Astrocyte (in vitro differentiated cells and primary cell): ENCODE data around the gene REEP1. TPM values are rescaled to one million over a fixed set of nuclear protein-coding genes. Genes with fewer than 3 reads are reported as not detected.

Experiments
- DNase-seq: peaks from one replicate; pipeline ENCODE4 v3.0.0-alpha.2; 2010; ENCODE audit warnings: low read depth
- FAIRE-seq: peaks from 2 replicates; lab custom pipeline; 2011; peaks lifted over from hg19 to GRCh38; lab: Jason Lieb, UNC
- H2AFZ ChIP-seq: 2 replicates; pipeline ENCODE4 v1.6.0; 2012; ENCODE audit warnings: low read depth, low read length, inconsistent platforms
- H3K27ac ChIP-seq: 2 replicates; pipeline ENCODE4 v1.5.1; 2011; ENCODE audit warnings: low read depth, low read length, inconsistent platforms
- H3K27me3 ChIP-seq: 2 replicates; pipeline ENCODE4 v1.6.0; 2011; ENCODE audit warnings: low read length, inconsistent platforms; ENCODE audit not compliant: insufficient read depth
- H3K36me3 ChIP-seq: 2 replicates; pipeline ENCODE4 v1.5.1; 2011; ENCODE audit warnings: low read length, inconsistent platforms; ENCODE audit not compliant: insufficient read depth
- H3K4me1 ChIP-seq: 2 replicates; pipeline ENCODE4 v1.5.1; 2011; ENCODE audit warnings: low read length, inconsistent platforms; ENCODE audit not compliant: insufficient read depth
- H3K4me2 ChIP-seq: 2 replicates; pipeline ENCODE4 v1.6.0; 2012; ENCODE audit warnings: low read length, inconsistent platforms
- H3K4me3 ChIP-seq: 2 replicates; pipeline ENCODE4 v1.5.1; 2011; ENCODE audit warnings: low read depth, mild to moderate bottlenecking, low read length, inconsistent platforms; ENCODE audit not compliant: insufficient read depth
- H3K79me2 ChIP-seq: 2 replicates; pipeline ENCODE4 v1.6.0; 2012; ENCODE audit warnings: mild to moderate bottlenecking, low read length, inconsistent platforms; ENCODE audit not compliant: insufficient read depth
- H3K9ac ChIP-seq: 2 replicates; pipeline ENCODE4 v1.6.0; 2012; ENCODE audit warnings: mild to moderate bottlenecking, low read length, inconsistent platforms
- H3K9me3 ChIP-seq: 2 replicates; pipeline ENCODE4 v1.5.1; 2012; ENCODE audit warnings: low read depth, mild to moderate bottlenecking, low read length, inconsistent platforms; ENCODE audit not compliant: insufficient read depth
- H4K20me1 ChIP-seq: 2 replicates; pipeline ENCODE4 v1.6.0; 2012; ENCODE audit warnings: low read length, inconsistent platforms; ENCODE audit not compliant: insufficient read depth
- H3K27ac Mint-ChIP-seq: one replicate; pipeline ENCODE4 v1.8.0; 2021; ENCODE audit warnings: mild to moderate bottlenecking, mixed read lengths; ENCODE audit not compliant: unreplicated experiment
- H3K27me3 Mint-ChIP-seq: one replicate; pipeline ENCODE4 v1.8.0; 2021; ENCODE audit warnings: low read depth, mixed read lengths; ENCODE audit not compliant: unreplicated experiment
- H3K36me3 Mint-ChIP-seq: one replicate; pipeline ENCODE4 v1.8.0; 2021; ENCODE audit warnings: low read depth, mixed read lengths; ENCODE audit not compliant: unreplicated experiment
- H3K4me1 Mint-ChIP-seq: one replicate; pipeline ENCODE4 v1.8.0; 2021; ENCODE audit warnings: low read depth, mixed read lengths; ENCODE audit not compliant: unreplicated experiment
- H3K4me3 Mint-ChIP-seq: one replicate; pipeline ENCODE4 v1.8.0; 2021; ENCODE audit warnings: mild to moderate bottlenecking, moderate library complexity, mixed read lengths; ENCODE audit not compliant: unreplicated experiment
- H3K9me3 Mint-ChIP-seq: one replicate; pipeline ENCODE4 v1.8.0; 2021; ENCODE audit warnings: mild to moderate bottlenecking, mixed read lengths; ENCODE audit not compliant: unreplicated experiment
- EZH2 ChIP-seq: IDR thresholded peaks from 2 replicates; pipeline ENCODE4 v1.6.1; 2012; ENCODE audit warnings: mild to moderate bottlenecking, low read length, inconsistent platforms; ENCODE audit not compliant: insufficient read depth
- total RNA-seq: library from RNA; stranded (reverse); gene quantifications from 2 replicates; pipeline ENCODE4 v1.2.1, GENCODE V29; 2021
- TF ChIP-seq, protein P1 (sequence below): IDR thresholded peaks from 2 replicates; pipeline ENCODE4 v1.5.1; 2011; ENCODE audit warnings: low read depth, mild to moderate bottlenecking, inconsistent platforms, low read length, moderate library complexity; ENCODE audit not compliant: insufficient read depth

The REEP1 gene
- total RNA-seq, 1 donor from 2014 or later, result 0.61 TPM

GRCh38 chr2:86319700-86320580 is 17.5 kb downstream of the REEP1 start:
- Histone ChIP-seq H3K9ac (no peak overlapping the region), H3K9me3 (no peaks in the 10 kb centered on the region), H3K36me3 (no peaks in the 10 kb centered on the region), H3K4me1 (no peaks in the 10 kb centered on the region), H3K4me2 (no peak overlapping the region), H3K27me3 (no peaks in the 10 kb centered on the region), H2AFZ (no peak overlapping the region), H4K20me1 (no peaks in the 10 kb centered on the region), H3K79me2 (no peaks in the 10 kb centered on the region), H3K27ac (no peak overlapping the region), H3K4me3 (no peak overlapping the region)
- FAIRE-seq, result no peak
- H3K9me3 Mint-ChIP-seq, result no peaks in the 10 kb centered on the region
- no peak overlapping the region for H3K4me3 Mint-ChIP-seq
- DNase-seq, result no peak
- no peak for TF ChIP-seq EZH2
- TF ChIP-seq, protein P1, sequence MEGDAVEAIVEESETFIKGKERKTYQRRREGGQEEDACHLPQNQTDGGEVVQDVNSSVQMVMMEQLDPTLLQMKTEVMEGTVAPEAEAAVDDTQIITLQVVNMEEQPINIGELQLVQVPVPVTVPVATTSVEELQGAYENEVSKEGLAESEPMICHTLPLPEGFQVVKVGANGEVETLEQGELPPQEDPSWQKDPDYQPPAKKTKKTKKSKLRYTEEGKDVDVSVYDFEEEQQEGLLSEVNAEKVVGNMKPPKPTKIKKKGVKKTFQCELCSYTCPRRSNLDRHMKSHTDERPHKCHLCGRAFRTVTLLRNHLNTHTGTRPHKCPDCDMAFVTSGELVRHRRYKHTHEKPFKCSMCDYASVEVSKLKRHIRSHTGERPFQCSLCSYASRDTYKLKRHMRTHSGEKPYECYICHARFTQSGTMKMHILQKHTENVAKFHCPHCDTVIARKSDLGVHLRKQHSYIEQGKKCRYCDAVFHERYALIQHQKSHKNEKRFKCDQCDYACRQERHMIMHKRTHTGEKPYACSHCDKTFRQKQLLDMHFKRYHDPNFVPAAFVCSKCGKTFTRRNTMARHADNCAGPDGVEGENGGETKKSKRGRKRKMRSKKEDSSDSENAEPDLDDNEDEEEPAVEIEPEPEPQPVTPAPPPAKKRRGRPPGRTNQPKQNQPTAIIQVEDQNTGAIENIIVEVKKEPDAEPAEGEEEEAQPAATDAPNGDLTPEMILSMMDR, result no peak
- H3K27me3 Mint-ChIP-seq, result peaks cover 23% of the 10 kb centered on the region
- H3K27ac Mint-ChIP-seq, result no peak overlapping the region
- H3K4me1 Mint-ChIP-seq, result no peaks in the 10 kb centered on the region
- no peaks in the 10 kb centered on the region for H3K36me3 Mint-ChIP-seq

DNA sequence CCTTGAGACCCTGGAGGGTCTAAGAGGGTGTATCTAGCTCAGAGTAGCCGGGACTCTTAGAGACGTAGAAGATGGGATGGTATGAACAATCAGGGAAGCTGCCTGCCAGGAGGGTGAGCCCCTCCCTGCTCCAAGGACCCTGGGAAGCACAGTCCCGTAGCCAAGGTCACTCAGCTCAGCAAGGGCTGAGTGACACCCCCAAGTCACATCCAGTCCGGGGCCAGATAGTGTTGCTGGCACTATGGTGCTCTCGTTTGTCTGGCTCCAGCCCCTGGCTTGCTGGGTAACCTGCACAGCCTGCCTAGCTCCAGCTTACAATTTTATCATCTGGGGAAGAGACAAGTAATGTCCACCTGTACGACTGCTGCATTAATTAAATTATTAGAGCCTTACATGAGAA is 22.3 kb downstream of the REEP1 start:
- DNase-seq (no peak), FAIRE-seq (no peak)
- Mint-ChIP-seq H3K36me3 (no peaks in the 10 kb centered on the region), H3K27ac (no peak overlapping the region), H3K4me3 (no peak overlapping the region), H3K4me1 (peaks cover 4% of the 10 kb centered on the region), H3K9me3 (peaks cover 2% of the 10 kb centered on the region), H3K27me3 (peaks cover 34% of the 10 kb centered on the region)
- no peak overlapping the region for H2AFZ ChIP-seq
- H4K20me1 ChIP-seq, result no peaks in the 10 kb centered on the region
- no peak overlapping the region for H3K9ac ChIP-seq
- no peaks in the 10 kb centered on the region for H3K27me3 ChIP-seq
- H3K27ac ChIP-seq, result no peak overlapping the region
- H3K4me3 ChIP-seq, result no peak overlapping the region
- H3K4me2 ChIP-seq, result no peak overlapping the region
- H3K9me3 ChIP-seq, result no peaks in the 10 kb centered on the region
- H3K36me3 ChIP-seq, result no peaks in the 10 kb centered on the region
- no peak for TF ChIP-seq EZH2
- TF ChIP-seq, protein P1, result no peak
- no peaks in the 10 kb centered on the region for H3K79me2 ChIP-seq
- no peaks in the 10 kb centered on the region for H3K4me1 ChIP-seq

DNA sequence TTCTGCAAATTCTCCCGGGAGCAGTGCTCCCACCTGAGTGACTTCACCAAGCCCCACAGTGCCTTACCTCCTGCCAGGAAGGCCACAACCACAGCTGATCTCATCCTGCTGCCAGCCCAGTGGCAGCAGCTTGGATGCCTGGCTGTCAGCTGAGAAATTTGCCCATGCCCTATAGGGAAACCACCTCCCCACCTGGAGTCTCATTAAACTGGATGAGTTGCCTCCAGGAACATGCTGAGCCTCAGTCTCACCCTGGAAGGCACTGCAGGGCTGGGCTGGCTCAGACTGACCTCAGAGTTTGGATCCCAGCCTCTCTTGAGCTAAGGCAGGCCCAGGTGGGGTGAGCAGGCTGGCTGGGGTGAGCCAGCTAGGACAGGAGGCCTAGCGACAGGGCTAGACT is 23.3 kb downstream of the REEP1 start:
- Histone ChIP-seq H3K4me1 (no peaks in the 10 kb centered on the region), H2AFZ (no peak overlapping the region), H4K20me1 (no peaks in the 10 kb centered on the region), H3K36me3 (no peaks in the 10 kb centered on the region), H3K79me2 (no peaks in the 10 kb centered on the region), H3K9me3 (no peaks in the 10 kb centered on the region), H3K27me3 (no peaks in the 10 kb centered on the region), H3K9ac (no peak overlapping the region), H3K4me3 (no peak overlapping the region), H3K4me2 (no peak overlapping the region), H3K27ac (no peak overlapping the region)
- H3K4me3 Mint-ChIP-seq, result no peak overlapping the region
- peaks cover 34% of the 10 kb centered on the region for H3K27me3 Mint-ChIP-seq
- H3K36me3 Mint-ChIP-seq, result no peaks in the 10 kb centered on the region
- H3K4me1 Mint-ChIP-seq, result peaks cover 4% of the 10 kb centered on the region
- H3K9me3 Mint-ChIP-seq, result peaks cover 2% of the 10 kb centered on the region
- DNase-seq, result no peak
- no peak for FAIRE-seq
- H3K27ac Mint-ChIP-seq, result no peak overlapping the region
- TF ChIP-seq, protein P1, result no peak
- TF ChIP-seq EZH2, result no peak
